Measurements from ENCODE around the gene KIF16B.
"Not testable (repeated sequence)": the region's sequence is repeated elsewhere in the genome, so short reads cannot be mapped to it uniquely, and the experiment has no call there.

Gene KIF16B

GRCh38 chr20:16246291-16246690, 327.0 kb downstream of the KIF16B start:
- DNase-seq (ENCODE audit: low read depth), result no peak

- DNase-seq (ENCODE audit: low read depth), result no peak
These were observed 327.4 kb downstream of the KIF16B start for GRCh38 chr20:16245879-16246278.

DNA sequence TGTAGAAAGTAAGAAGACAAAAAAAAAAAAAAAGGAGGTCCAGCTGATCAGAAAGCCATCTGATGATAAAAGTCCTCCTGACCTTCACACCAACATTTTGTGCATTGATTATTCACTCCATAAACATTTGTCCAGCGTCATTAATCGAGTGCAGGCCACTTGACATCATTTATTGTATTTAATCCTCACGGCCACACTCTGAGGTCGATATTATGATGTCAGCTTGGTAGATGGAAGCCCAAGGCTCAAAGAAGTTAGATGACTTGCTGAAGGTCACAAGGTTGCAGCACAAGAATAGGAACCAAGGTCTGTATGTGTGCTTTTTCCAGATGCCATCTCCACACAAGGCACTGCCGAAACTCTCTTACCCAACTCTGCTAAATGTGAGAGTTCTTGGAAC, 328.4 kb downstream of the KIF16B start:
- DNase-seq (ENCODE audit: low read depth), result no peak

- DNase-seq (ENCODE audit: low read depth), result no peak
These were observed 329.8 kb downstream of the KIF16B start for GRCh38 chr20:16243470-16243869.

- no peak for DNase-seq (ENCODE audit: low read depth)
These were observed 331.3 kb downstream of the KIF16B start for GRCh38 chr20:16241911-16242310.

DNA sequence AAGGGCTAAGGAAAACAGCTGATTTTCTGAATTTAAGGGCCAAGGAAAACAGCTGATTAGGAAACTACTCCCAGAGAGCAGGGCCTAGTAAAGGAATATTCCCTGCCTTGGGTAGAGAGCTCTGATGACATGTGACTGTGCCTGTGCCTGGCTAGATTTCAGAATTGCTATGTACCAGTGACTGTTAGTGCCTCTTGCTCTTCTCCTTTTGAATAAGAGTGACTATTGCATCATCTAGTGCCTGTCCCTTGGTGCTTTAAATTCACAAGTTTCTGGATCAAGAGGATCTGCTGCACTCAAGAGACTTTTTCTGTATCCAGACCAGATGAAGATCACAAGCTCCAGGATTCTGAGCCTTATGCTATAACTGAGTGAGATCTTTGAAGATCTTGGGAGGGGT, 332.9 kb downstream of the KIF16B start:
- DNase-seq (ENCODE audit: low read depth), result no peak

DNA sequence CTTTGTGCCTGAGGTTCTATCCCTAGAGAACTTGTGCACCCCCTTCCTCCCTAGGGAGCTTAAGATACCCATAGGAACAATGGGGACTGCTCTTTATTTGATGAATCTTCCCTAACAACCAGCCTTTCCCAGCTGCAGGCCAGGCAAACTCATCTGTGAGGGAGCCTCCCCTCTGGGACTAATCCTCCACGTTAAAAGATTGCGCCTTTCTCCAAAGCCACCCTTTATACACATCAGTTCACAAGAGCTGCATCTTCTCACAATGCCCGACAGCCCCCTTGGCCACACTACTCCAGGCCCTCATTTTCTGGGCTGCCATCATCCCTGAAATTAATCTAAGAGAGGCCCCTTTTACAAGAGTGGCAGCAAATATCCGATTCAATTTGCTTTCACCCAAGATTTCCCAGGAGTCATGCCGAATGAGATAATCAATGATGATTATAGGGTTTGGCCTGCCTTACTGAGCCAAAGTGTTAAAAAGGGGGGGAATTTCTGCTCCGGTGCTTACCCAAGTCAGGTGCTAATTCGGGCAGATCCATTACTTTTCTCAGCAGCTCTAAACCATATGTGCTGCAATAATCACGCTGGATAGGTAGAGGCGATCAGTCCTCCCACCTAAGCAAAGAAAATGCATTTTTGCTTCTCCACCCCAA, 336.5 kb downstream of the KIF16B start:
- no peak for DNase-seq (ENCODE audit: low read depth)

DNA sequence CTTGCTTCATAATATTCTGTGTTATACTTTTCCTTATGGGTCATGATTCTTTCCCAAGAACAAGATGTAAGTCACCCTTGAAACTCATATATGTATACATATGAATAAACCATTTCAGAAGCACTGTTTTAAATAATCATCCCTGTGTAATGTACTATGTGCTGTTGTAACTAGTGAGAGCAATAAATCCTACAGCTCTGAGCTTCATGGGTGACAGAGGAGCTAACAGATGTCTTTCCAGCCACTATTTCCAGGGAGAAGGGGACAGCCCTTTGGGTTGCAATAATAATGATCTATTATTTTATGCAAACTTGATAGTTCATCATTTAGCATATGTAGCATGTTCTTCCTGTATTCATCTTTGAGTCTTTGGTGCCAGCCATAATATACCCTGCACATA, 342.8 kb downstream of the KIF16B start:
- no peak for DNase-seq (ENCODE audit: low read depth)

GRCh38 chr20:16229813-16230212, 343.4 kb downstream of the KIF16B start:
- no peak for DNase-seq (ENCODE audit: low read depth)

GRCh38 chr20:16228722-16229121, 344.5 kb downstream of the KIF16B start:
- DNase-seq (ENCODE audit: low read depth), result no peak

GRCh38 chr20:16226961-16227360, 346.3 kb downstream of the KIF16B start:
- DNase-seq (ENCODE audit: low read depth), result not testable (repeated sequence)

- DNase-seq (ENCODE audit: low read depth), result peak; percentile 19
These were observed 348.4 kb downstream of the KIF16B start for GRCh38 chr20:16224836-16225235.

DNA sequence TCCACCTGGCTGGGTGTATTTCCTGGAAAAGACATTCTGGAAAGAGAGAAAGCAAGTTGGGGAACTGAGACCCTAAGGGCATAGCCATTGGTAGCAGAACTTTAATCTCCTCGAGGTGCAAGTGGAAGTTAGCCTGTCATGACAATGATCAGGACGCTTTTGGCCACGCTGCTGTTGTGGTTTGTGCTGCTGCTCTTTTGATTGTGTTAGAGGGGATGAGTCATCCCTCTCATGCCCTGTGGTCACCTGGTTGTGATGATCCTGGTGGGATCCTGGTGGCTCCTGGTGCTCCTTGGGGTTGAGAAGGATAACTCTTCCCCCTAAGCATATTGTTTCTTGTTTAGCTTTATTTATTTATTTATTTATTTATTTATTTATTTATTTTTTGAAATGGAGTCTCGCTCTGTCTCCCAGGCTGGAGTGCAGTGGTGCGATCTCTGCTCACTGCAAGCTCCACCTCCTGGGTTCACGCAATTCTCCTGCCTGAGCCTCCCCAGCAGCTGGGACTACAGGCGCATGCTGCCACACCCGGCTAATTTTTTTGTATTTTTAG, 350.3 kb downstream of the KIF16B start:
- DNase-seq (ENCODE audit: low read depth), result no peak

Data from EH (cell line).